Measurements from ENCODE around the gene MARK4. TPM values are rescaled to one million over a fixed set of nuclear protein-coding genes. Genes with fewer than 3 reads are reported as not detected.

Gene MARK4
- polyA plus RNA-seq, 1 donor (not counting 4 experiments of a cell fraction or from before 2014, with no cell fraction given) = 19.7 TPM

- H3K4me1 ChIP-seq (ENCODE audit: control insufficient read depth, extremely low read depth, insufficient read depth, low read length) = peaks cover 17% of the 10 kb centered on the region
- TF ChIP-seq EZH2 (IDR thresholded peaks at IDR 0.05; ENCODE audit: low read length) = no peak
- TF ChIP-seq CTCF (optimal IDR thresholded peaks at IDR 0.05 in 1 of 3, IDR thresholded peaks at IDR 0.05 in 1 of 3, conservative IDR thresholded peaks at IDR 0.05 in 1 of 3; ENCODE audit: extremely low read depth in 1 of 3, insufficient read depth in 2 of 3, low read length in 3 of 3) = no peak
- FAIRE-seq = no peak
Measured at GRCh38 chr19:45215391-45216191, 35.5 kb upstream of the MARK4 start.

DNA sequence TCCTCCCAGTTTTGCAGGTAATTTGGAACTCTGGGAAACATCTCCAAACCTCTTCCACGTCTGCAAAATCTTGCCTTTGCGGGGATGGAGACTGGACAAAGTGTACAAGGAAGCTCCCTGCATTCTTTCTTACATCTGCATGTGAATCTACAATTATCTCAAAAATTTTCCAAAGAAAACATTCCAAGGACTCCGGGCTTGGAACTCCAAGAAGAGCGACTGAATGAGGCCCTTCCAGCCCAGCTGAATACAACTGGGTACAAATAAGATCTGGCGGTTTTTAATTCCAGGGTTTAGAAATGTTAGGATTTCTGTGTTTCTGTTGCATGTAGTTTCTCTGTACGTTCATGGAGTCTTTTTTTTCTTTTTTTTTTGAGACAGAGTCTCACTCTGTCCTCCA, 34.4 kb upstream of the MARK4 start:
- no peak for FAIRE-seq
- Histone ChIP-seq H4K20me1 (ENCODE audit: control insufficient read depth, extremely low read depth, insufficient read depth, low read length) (no peaks in the 10 kb centered on the region), H2AFZ (ENCODE audit: control insufficient read depth, low read length) (no peak overlapping the region), H3K4me1 (ENCODE audit: control insufficient read depth, extremely low read depth, insufficient read depth, low read length) (peaks cover 16% of the 10 kb centered on the region), H3K9me3 (ENCODE audit: control insufficient read depth, low read depth, low read length) (no peaks in the 10 kb centered on the region), H3K79me2 (ENCODE audit: control insufficient read depth, insufficient read depth, low read length) (no peaks in the 10 kb centered on the region), H3K27me3 (ENCODE audit: control insufficient read depth, extremely low read depth, insufficient read depth, low read length) (no peaks in the 10 kb centered on the region), H3K4me2 (ENCODE audit: control insufficient read depth, extremely low read depth, insufficient read depth, low read depth, low read length) (no peak overlapping the region), H3K9me1 (ENCODE audit: control insufficient read depth, extremely low read depth, insufficient read depth, low read length) (no peaks in the 10 kb centered on the region), H3K27ac (ENCODE audit: control insufficient read depth, insufficient read depth, low read length) (no peak overlapping the region), H3K4me3 (ENCODE audit: control insufficient read depth in 2 of 3, extremely low read depth in 1 of 3, insufficient read depth in 2 of 3, low read depth in 1 of 3, low read length in 3 of 3) (no peak overlapping the region), H3K36me3 (ENCODE audit: control insufficient read depth in 2 of 2, extremely low read depth in 1 of 2, insufficient read depth in 2 of 2, low read length in 2 of 2) (no peaks in the 10 kb centered on the region), H3K9ac (ENCODE audit: control insufficient read depth, extremely low read depth, insufficient read depth, low read length) (no peak overlapping the region)
- TF ChIP-seq EZH2 (IDR thresholded peaks at IDR 0.05; ENCODE audit: low read length) (no peak), CTCF (optimal IDR thresholded peaks at IDR 0.05 in 1 of 3, IDR thresholded peaks at IDR 0.05 in 1 of 3, conservative IDR thresholded peaks at IDR 0.05 in 1 of 3; ENCODE audit: extremely low read depth in 1 of 3, insufficient read depth in 2 of 3, low read length in 3 of 3) (no peak)
- dilution Hi-C loops (cut with MboI; ENCODE audit: extremely low pct_ligation_motif_present, low sequenced_read_pairs) = no loop called here
- DNase-seq (ENCODE audit: low read depth, low spot score) = no peak

More at GRCh38 chr19:45215391-45216191, 35.5 kb upstream of the MARK4 start:
- H4K20me1 ChIP-seq (ENCODE audit: control insufficient read depth, extremely low read depth, insufficient read depth, low read length) = no peaks in the 10 kb centered on the region
- no peaks in the 10 kb centered on the region for H3K79me2 ChIP-seq (ENCODE audit: control insufficient read depth, insufficient read depth, low read length)
- no peaks in the 10 kb centered on the region for H3K36me3 ChIP-seq (ENCODE audit: control insufficient read depth in 2 of 2, extremely low read depth in 1 of 2, insufficient read depth in 2 of 2, low read length in 2 of 2)
- H3K27me3 ChIP-seq (ENCODE audit: control insufficient read depth, extremely low read depth, insufficient read depth, low read length) = no peaks in the 10 kb centered on the region
- H3K4me2 ChIP-seq (ENCODE audit: control insufficient read depth, extremely low read depth, insufficient read depth, low read depth, low read length) = peak overlapping the region; percentile 75
- dilution Hi-C loops (cut with MboI; ENCODE audit: extremely low pct_ligation_motif_present, low sequenced_read_pairs) = no loop called here
- no peaks in the 10 kb centered on the region for H3K9me3 ChIP-seq (ENCODE audit: control insufficient read depth, low read depth, low read length)
- H3K27ac ChIP-seq (ENCODE audit: control insufficient read depth, insufficient read depth, low read length) = no peak overlapping the region
- H3K9ac ChIP-seq (ENCODE audit: control insufficient read depth, extremely low read depth, insufficient read depth, low read length) = peak overlapping the region; percentile 50
- H3K4me3 ChIP-seq (ENCODE audit: control insufficient read depth in 2 of 3, extremely low read depth in 1 of 3, insufficient read depth in 2 of 3, low read depth in 1 of 3, low read length in 3 of 3) = no peak overlapping the region
- DNase-seq (ENCODE audit: low read depth, low spot score) = no peak
- H2AFZ ChIP-seq (ENCODE audit: control insufficient read depth, low read length) = peak overlapping the region; percentile 81
- no peaks in the 10 kb centered on the region for H3K9me1 ChIP-seq (ENCODE audit: control insufficient read depth, extremely low read depth, insufficient read depth, low read length)
